DOHH2 (cell line): ENCODE data around the gene AKAP5.

Experiments used
- EZH2phosphoT487 ChIP-seq: fragments of 200-600 bp; sonication (generic); IDR thresholded peaks from 2 replicates; pipeline ENCODE4 v1.6.1; 2017; ENCODE audit warnings: borderline replicate concordance, mild to moderate bottlenecking, antibody characterized with exemption, low read length, moderate library complexity, mixed read lengths
- TF ChIP-seq, protein P1 (sequence below): fragments of 200-600 bp; sonication (generic); IDR thresholded peaks from one replicate; pipeline ENCODE4 v1.5.1; 2014; ENCODE audit warnings: antibody characterized with exemption, mild to moderate bottlenecking, low read depth, low read length; ENCODE audit not compliant: poor library complexity, severe bottlenecking

DNA sequence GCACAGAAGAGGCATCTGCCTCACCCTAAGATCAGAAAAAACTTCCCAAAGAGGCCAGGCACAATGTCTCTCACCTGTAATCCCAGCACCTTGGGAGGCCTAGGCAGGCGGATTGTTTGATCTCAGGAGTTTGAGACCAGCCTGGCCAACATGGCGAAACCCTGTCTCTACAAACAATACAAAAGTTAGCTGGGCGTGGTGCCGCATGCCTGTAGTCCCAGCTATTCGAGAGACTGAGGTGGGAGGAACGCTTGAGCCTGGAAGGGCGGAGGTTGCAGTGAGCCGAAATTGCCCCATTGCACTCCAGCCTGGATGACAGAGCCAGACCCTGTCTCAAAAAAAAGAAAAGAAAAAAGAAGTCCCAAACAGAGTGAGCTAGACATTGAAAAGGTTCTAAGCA lies 43.7 kb downstream of the AKAP5 start:
- TF ChIP-seq, protein P1, sequence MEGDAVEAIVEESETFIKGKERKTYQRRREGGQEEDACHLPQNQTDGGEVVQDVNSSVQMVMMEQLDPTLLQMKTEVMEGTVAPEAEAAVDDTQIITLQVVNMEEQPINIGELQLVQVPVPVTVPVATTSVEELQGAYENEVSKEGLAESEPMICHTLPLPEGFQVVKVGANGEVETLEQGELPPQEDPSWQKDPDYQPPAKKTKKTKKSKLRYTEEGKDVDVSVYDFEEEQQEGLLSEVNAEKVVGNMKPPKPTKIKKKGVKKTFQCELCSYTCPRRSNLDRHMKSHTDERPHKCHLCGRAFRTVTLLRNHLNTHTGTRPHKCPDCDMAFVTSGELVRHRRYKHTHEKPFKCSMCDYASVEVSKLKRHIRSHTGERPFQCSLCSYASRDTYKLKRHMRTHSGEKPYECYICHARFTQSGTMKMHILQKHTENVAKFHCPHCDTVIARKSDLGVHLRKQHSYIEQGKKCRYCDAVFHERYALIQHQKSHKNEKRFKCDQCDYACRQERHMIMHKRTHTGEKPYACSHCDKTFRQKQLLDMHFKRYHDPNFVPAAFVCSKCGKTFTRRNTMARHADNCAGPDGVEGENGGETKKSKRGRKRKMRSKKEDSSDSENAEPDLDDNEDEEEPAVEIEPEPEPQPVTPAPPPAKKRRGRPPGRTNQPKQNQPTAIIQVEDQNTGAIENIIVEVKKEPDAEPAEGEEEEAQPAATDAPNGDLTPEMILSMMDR = no peak
- no peak for TF ChIP-seq EZH2phosphoT487
